HFFc6 (cell line): ENCODE measurements around the gene TPCN1. TPM values are rescaled to one million over a fixed set of nuclear protein-coding genes. Genes with fewer than 3 reads are reported as not detected.

Experiments used
- DNase-seq: peaks from one replicate; pipeline ENCODE4 v3.0.0-alpha.2; 2018
- H3K27ac Mint-ChIP-seq: 2 replicates; pipeline ENCODE4 v1.8.0; 2020; ENCODE audit warnings: mild to moderate bottlenecking, mixed read lengths
- H3K27me3 Mint-ChIP-seq: 2 replicates; pipeline ENCODE4 v1.8.0; 2021; ENCODE audit warnings: mild to moderate bottlenecking, moderate library complexity, mixed read lengths; ENCODE audit not compliant: insufficient read depth
- H3K36me3 Mint-ChIP-seq: 2 replicates; pipeline ENCODE4 v1.8.0; 2021; ENCODE audit warnings: low read depth, mixed read lengths
- H3K4me1 Mint-ChIP-seq: 2 replicates; pipeline ENCODE4 v1.8.0; 2020; ENCODE audit warnings: low read depth, mixed read lengths
- H3K4me3 Mint-ChIP-seq: 2 replicates; pipeline ENCODE4 v1.8.0; 2020; ENCODE audit warnings: mild to moderate bottlenecking, moderate library complexity, mixed read lengths
- H3K9me3 Mint-ChIP-seq: 2 replicates; pipeline ENCODE4 v1.8.0; 2020; ENCODE audit warnings: mild to moderate bottlenecking, mixed read lengths
- total RNA-seq, 6 experiments: library from RNA; stranded (reverse); fragmentation: NEBNext Ultra II Directional; extraction: Animal tissue kit (Norgen Biotek cat#: 25700); gene quantifications; 2 replicates in 1 of 6; 3 replicates in 5 of 6; pipeline ENCODE4 v1.2.3, GENCODE V29; 2021
- TF ChIP-seq, protein P1 (sequence below): fragments of 200-600 bp; sonication (generic); IDR thresholded peaks from 2 replicates; pipeline ENCODE4 v1.5.0; 2021; ENCODE audit warnings: antibody characterized with exemption, mild to moderate bottlenecking

TPCN1 gene
- total RNA-seq, 6 experiments from 2014 or later, result 19.0 to 33.3 (median 20.6) TPM

DNA sequence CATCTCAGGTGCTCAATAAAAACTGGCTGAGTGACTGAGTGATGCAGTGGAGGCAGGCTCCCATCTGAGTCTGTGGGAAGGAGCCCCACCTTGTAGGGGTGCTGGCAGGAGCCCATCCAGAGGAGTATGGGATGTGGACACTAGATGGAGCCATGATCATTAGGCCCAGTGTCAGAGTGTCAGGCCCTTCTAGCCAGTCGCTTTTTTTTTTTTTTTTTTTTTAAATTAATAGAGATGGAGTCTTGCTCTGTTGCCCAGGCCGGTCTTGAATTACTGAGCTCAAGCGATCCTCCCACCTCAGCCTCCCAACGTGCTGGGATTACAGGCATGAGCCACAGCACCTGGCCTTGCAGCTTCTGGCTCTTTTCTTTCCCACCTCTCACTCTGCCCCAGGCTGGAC is 24.3 kb upstream of the TPCN1 start:
- TF ChIP-seq, protein P1, sequence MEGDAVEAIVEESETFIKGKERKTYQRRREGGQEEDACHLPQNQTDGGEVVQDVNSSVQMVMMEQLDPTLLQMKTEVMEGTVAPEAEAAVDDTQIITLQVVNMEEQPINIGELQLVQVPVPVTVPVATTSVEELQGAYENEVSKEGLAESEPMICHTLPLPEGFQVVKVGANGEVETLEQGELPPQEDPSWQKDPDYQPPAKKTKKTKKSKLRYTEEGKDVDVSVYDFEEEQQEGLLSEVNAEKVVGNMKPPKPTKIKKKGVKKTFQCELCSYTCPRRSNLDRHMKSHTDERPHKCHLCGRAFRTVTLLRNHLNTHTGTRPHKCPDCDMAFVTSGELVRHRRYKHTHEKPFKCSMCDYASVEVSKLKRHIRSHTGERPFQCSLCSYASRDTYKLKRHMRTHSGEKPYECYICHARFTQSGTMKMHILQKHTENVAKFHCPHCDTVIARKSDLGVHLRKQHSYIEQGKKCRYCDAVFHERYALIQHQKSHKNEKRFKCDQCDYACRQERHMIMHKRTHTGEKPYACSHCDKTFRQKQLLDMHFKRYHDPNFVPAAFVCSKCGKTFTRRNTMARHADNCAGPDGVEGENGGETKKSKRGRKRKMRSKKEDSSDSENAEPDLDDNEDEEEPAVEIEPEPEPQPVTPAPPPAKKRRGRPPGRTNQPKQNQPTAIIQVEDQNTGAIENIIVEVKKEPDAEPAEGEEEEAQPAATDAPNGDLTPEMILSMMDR, result peak; percentile 87
- peak; percentile 77 for DNase-seq
- Mint-ChIP-seq H3K27me3 (no peaks in the 10 kb centered on the region; the same call in 1 of the 2 replicates), H3K4me1 (peaks cover 56% of the 10 kb centered on the region), H3K27ac (peak overlapping the region; percentile 38; the same call in 1 of the 2 replicates), H3K4me3 (no peak overlapping the region), H3K36me3 (peaks cover 5% of the 10 kb centered on the region), H3K9me3 (no peaks in the 10 kb centered on the region)

DNA sequence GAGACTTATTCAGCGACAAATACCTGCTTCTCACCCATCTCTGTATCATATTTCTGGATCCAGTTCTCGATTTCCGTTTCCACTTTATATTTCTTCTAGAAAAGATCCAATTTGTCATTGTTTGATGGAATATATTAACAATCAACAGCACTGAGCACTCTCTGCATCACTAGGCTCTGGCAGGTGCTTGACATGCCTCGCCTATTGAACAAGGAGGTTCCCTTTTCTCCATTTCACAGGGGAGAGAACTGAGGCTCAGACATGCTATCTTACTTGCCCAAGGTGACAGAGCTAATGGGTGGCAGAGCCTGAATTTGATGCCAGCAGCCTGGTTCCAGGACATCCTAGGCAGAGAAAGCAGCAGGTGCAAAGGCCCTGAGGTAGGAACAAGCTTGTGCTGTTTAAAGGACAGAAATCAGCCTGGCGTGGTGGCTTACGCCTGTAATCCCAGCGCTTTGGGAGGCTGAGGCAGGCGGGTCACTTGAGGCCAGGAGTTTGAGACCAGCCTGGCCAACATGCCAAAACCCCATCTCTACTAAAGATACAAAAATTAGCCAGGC is 23.7 kb upstream of the TPCN1 start:
- Mint-ChIP-seq H3K36me3 (peaks cover 5% of the 10 kb centered on the region), H3K27ac (peak overlapping the region; percentile 38), H3K4me1 (peaks cover 50% of the 10 kb centered on the region), H3K4me3 (no peak overlapping the region), H3K27me3 (no peaks in the 10 kb centered on the region; the same call in 1 of the 2 replicates), H3K9me3 (no peaks in the 10 kb centered on the region)
- DNase-seq, result no peak
- TF ChIP-seq, protein P1, result no peak

DNA sequence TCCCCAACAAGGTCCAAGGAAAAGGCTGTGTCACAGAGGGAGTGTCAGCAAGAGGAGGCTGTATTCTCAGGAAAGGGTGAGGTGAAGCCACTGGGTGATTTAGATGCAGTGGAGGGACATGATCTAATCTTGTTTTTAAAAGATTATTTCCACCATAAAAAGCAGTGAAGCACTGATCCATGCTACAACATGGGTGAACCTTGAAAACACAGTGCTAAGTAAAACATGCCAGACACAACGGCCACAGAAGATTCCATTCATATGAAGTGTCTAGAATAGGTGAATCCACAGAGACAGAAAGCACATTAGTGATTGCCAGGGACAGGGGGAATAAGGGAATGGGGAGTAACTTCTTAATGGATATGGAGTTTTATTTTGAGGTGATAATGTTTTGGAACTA is 23.0 kb upstream of the TPCN1 start:
- no peaks in the 10 kb centered on the region for H3K9me3 Mint-ChIP-seq
- H3K36me3 Mint-ChIP-seq, result peaks cover 5% of the 10 kb centered on the region
- H3K4me1 Mint-ChIP-seq, result peaks cover 46% of the 10 kb centered on the region
- DNase-seq, result peak; percentile 22
- H3K4me3 Mint-ChIP-seq, result no peak overlapping the region
- H3K27me3 Mint-ChIP-seq, result no peaks in the 10 kb centered on the region; the same call in 1 of the 2 replicates
- TF ChIP-seq, protein P1, result no peak
- H3K27ac Mint-ChIP-seq, result peak overlapping the region; percentile 27

- no peak for DNase-seq
- TF ChIP-seq, protein P1, result no peak
- Mint-ChIP-seq H3K27ac (no peak overlapping the region), H3K4me1 (peaks cover 27% of the 10 kb centered on the region), H3K9me3 (no peaks in the 10 kb centered on the region), H3K27me3 (no peaks in the 10 kb centered on the region), H3K36me3 (no peaks in the 10 kb centered on the region), H3K4me3 (no peak overlapping the region)
Observed at GRCh38 chr12:113200021-113200797, 21.1 kb upstream of the TPCN1 start.

DNA sequence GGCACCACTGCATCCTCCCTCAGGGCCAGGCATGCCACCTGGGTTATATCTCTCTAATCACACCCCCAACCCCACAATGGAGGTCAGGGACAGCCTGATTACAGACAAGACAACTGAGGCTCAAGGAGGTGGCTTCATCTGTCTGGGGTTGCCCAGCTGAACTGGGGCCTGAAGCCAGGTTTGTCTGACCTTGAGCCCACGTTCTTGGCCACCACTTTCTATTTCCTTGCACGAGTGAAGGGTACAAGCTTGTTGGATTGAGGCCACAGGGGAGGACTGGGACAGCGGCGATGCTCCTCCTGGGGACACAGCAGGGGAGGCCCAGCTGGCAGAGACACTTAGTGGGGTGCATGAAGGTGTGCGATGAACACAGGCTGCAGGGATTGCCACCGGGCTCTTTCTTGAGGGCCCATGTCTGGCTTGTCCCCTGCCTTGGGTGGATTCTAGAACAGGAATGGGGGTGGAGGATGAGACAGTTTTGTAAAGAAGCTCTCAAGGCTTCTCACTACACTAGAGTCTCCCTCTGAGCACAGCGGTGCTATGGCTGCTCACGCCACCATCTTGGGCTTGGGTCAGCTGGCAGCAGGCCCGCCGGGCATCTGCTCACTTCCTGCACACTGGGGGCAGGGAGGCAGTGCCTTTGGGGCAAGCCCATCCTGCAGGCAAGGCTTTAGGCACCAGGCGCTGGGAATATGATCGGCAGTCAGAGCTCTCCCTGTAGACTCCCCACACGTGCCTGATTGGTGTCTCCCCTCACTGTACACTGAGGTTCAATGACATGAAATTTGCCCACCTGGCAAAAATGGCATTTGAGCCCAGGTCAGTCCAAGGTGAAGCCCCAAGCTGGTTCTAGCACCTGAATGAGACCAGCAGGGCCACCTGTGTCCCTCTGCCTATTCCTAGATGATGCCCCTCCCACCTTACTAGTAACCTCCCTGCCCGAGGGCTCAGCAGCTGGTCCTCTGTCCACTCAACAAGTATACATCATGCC is 19.8 kb upstream of the TPCN1 start:
- 0 out of 2 replicates have a peak, but pooled peaks cover 4% of the 10 kb centered on the region for H3K36me3 Mint-ChIP-seq
- no peak for DNase-seq
- H3K9me3 Mint-ChIP-seq, result no peaks in the 10 kb centered on the region
- H3K4me3 Mint-ChIP-seq, result no peak overlapping the region
- peaks cover 23% of the 10 kb centered on the region for H3K4me1 Mint-ChIP-seq
- no peak overlapping the region for H3K27ac Mint-ChIP-seq
- TF ChIP-seq, protein P1, result no peak
- no peaks in the 10 kb centered on the region for H3K27me3 Mint-ChIP-seq
